Lower leg skin (tissue), 3 donors: Measurements from ENCODE around the gene MYO9B.

Experiments
- CTCF ChIP-seq, 3 donors: fragments of 450-650 bp; IDR thresholded peaks; one replicate each; pipeline ENCODE4 v1.5.1; 2016; ENCODE audit warnings: antibody characterized with exemption in 3 of 3, mild to moderate bottlenecking in 3 of 3, moderate library complexity in 2 of 3
- POLR2A ChIP-seq, 2 donors: fragments of 450-650 bp; IDR thresholded peaks; one replicate each; pipeline ENCODE4 v1.6.1; 2016 to 2017; ENCODE audit warnings: antibody characterized with exemption in 2 of 2, mild to moderate bottlenecking in 1 of 2, moderate library complexity in 1 of 2

GRCh38 chr19:17043744-17044143 is 31.8 kb upstream of the MYO9B start:
- TF ChIP-seq CTCF (IDR thresholded peaks at IDR 0.05) = no peak
- no peak for TF ChIP-seq POLR2A (IDR thresholded peaks at IDR 0.05)
